Thyroid gland (tissue), 4 donors: ENCODE data around the gene KRIT1.

ENCODE experiments used
- POLR2A ChIP-seq, 2 donors: fragments of 450-650 bp; IDR thresholded peaks; one replicate each; pipeline ENCODE4 v1.6.1; 2017; ENCODE audit warnings: antibody characterized with exemption in 2 of 2, mild to moderate bottlenecking in 2 of 2, moderate library complexity in 1 of 2
- TF ChIP-seq, protein P1 (sequence below), 6 experiments: fragments of 200-600 bp in 3 of 6; fragments of 450-650 bp in 3 of 6; sonication (generic) in 3 of 6; IDR thresholded peaks; one replicate each; pipeline ENCODE4 v1.5.1; 2016 to 2019; ENCODE audit warnings: antibody characterized with exemption in 6 of 6, mild to moderate bottlenecking in 2 of 6, inconsistent platforms in 1 of 6, moderate library complexity in 1 of 6

DNA sequence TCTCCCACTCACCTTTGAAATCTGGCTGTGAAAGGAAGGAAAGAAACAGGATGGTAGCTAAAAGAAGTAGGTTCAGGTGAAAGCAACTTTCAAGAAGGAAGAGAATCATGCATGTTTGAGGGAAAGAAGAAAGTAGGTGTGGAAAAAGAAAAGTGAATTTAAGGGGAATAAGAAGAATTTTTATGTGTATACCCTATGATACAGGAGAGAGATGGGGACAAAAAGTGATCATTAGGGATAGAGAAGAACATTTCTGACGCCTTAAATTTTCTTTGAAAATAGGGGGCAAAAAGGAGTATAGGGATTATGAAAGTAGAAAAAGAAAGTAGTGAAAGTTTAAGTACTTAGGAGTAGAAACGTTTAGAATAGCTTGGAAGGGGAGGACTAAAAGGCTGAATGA lies 15.2 kb downstream of the KRIT1 start:
- TF ChIP-seq, protein P1, sequence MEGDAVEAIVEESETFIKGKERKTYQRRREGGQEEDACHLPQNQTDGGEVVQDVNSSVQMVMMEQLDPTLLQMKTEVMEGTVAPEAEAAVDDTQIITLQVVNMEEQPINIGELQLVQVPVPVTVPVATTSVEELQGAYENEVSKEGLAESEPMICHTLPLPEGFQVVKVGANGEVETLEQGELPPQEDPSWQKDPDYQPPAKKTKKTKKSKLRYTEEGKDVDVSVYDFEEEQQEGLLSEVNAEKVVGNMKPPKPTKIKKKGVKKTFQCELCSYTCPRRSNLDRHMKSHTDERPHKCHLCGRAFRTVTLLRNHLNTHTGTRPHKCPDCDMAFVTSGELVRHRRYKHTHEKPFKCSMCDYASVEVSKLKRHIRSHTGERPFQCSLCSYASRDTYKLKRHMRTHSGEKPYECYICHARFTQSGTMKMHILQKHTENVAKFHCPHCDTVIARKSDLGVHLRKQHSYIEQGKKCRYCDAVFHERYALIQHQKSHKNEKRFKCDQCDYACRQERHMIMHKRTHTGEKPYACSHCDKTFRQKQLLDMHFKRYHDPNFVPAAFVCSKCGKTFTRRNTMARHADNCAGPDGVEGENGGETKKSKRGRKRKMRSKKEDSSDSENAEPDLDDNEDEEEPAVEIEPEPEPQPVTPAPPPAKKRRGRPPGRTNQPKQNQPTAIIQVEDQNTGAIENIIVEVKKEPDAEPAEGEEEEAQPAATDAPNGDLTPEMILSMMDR (IDR thresholded peaks at IDR 0.05): no peak
- TF ChIP-seq POLR2A (IDR thresholded peaks at IDR 0.05): no peak
